NCI-H1092 (cell line): ENCODE measurements around the gene MEPCE.

ENCODE experiments used
- DNase-seq: peaks from one replicate; lab custom pipeline; 2025; lab: John Stamatoyannopoulos, UW

Gene MEPCE

GRCh38 chr7:100464791-100465190, 35.2 kb downstream of the MEPCE start:
- DNase-seq: no peak

- no peak for DNase-seq
Measured at GRCh38 chr7:100465299-100465698, 35.7 kb downstream of the MEPCE start.

GRCh38 chr7:100465702-100466311, 36.2 kb downstream of the MEPCE start:
- DNase-seq: peak; percentile 70

GRCh38 chr7:100466653-100467605, 37.3 kb downstream of the MEPCE start:
- no peak for DNase-seq

GRCh38 chr7:100467638-100468373, 38.2 kb downstream of the MEPCE start:
- DNase-seq: no peak

- DNase-seq: peak; percentile 76
Measured at GRCh38 chr7:100469227-100470044, 39.8 kb downstream of the MEPCE start.

- no peak for DNase-seq
Measured at GRCh38 chr7:100471021-100471420, 41.4 kb downstream of the MEPCE start.

GRCh38 chr7:100472121-100472851, 42.7 kb downstream of the MEPCE start:
- no peak for DNase-seq

GRCh38 chr7:100472854-100473499, 43.3 kb downstream of the MEPCE start:
- DNase-seq: no peak

GRCh38 chr7:100475549-100475948, 45.9 kb downstream of the MEPCE start:
- no peak for DNase-seq

GRCh38 chr7:100476101-100476780, 46.6 kb downstream of the MEPCE start:
- DNase-seq: no peak

GRCh38 chr7:100476903-100477870, 47.6 kb downstream of the MEPCE start:
- DNase-seq: no peak

GRCh38 chr7:100477871-100478267, 48.2 kb downstream of the MEPCE start:
- no peak for DNase-seq

- DNase-seq: peak; percentile 52
Measured at GRCh38 chr7:100478958-100479660, 49.5 kb downstream of the MEPCE start, which contains the start of gene TSC22D4. TSC22D4 (minus strand) TSS chr7:100479214; CDS start chr7:100478038, 1,176 bp downstream.

- DNase-seq: no peak
Measured at GRCh38 chr7:100481466-100481865, 51.8 kb downstream of the MEPCE start.

- no peak for DNase-seq
Measured at GRCh38 chr7:100482728-100483089, 53.1 kb downstream of the MEPCE start.

- DNase-seq: peak; percentile 43
Measured at GRCh38 chr7:100483090-100483721, 53.6 kb downstream of the MEPCE start.
